GM18508 (cell line): ENCODE data around the gene MRPL12.

Source experiments
- ATAC-seq: cut with Tn5 transposase; IDR thresholded peaks from one replicate; pipeline ENCODE4 v1.9.1; 2021; ENCODE audit warnings: moderate number of reproducible peaks; ENCODE audit not compliant: insufficient read depth, unreplicated experiment

MRPL12 gene

GRCh38 chr17:81715107-81715871, 12.1 kb downstream of the MRPL12 start:
- ATAC-seq: no peak

GRCh38 chr17:81715872-81716673, 12.9 kb downstream of the MRPL12 start:
- ATAC-seq: no peak

GRCh38 chr17:81716674-81716996, 13.5 kb downstream of the MRPL12 start:
- no peak for ATAC-seq

- no peak for ATAC-seq
These were observed 14.0 kb downstream of the MRPL12 start for GRCh38 chr17:81717049-81717765.

GRCh38 chr17:81717766-81718089, 14.6 kb downstream of the MRPL12 start:
- ATAC-seq: no peak

GRCh38 chr17:81719410-81720266, 16.5 kb downstream of the MRPL12 start:
- ATAC-seq: no peak

- no peak for ATAC-seq
These were observed 17.3 kb downstream of the MRPL12 start for GRCh38 chr17:81720267-81721071.

GRCh38 chr17:81722184-81723120, 19.3 kb downstream of the MRPL12 start:
- no peak for ATAC-seq

GRCh38 chr17:81723651-81724209, 20.6 kb downstream of the MRPL12 start:
- ATAC-seq: no peak

- ATAC-seq: no peak
These were observed 22.3 kb downstream of the MRPL12 start for GRCh38 chr17:81725439-81725838.

- ATAC-seq: no peak
These were observed 22.8 kb downstream of the MRPL12 start for GRCh38 chr17:81726004-81726403.

GRCh38 chr17:81727324-81728031, 24.3 kb downstream of the MRPL12 start:
- no peak for ATAC-seq

GRCh38 chr17:81733507-81734404, 30.6 kb downstream of the MRPL12 start:
- no peak for ATAC-seq

- no peak for ATAC-seq
These were observed 31.5 kb downstream of the MRPL12 start for GRCh38 chr17:81734405-81735263.

- ATAC-seq: no peak
These were observed 32.3 kb downstream of the MRPL12 start for GRCh38 chr17:81735264-81736102.
